Endothelial cell of umbilical vein (primary cell): Measurements from ENCODE around the gene VDR.

Source experiments
- CTCF ChIP-seq, 2 donors: IDR thresholded peaks; 1 replicate in 1 of 2; 2 replicates in 1 of 2; pipeline ENCODE4 v1.5.1; 2011; ENCODE audit warnings: low read length in 2 of 2, mild to moderate bottlenecking in 2 of 2, moderate library complexity in 2 of 2, control low read depth in 1 of 2, inconsistent platforms in 1 of 2, low read depth in 1 of 2; ENCODE audit not compliant: insufficient read depth in 1 of 2; ENCODE audit errors: extremely low read depth in 1 of 2
- POLR2AphosphoS5 ChIP-seq: IDR thresholded peaks from 2 replicates; pipeline ENCODE4 v1.6.1; 2012; ENCODE audit warnings: low read depth, mild to moderate bottlenecking, control low read depth, low read length, moderate library complexity; ENCODE audit not compliant: insufficient read depth

- TF ChIP-seq POLR2AphosphoS5 (no peak), CTCF (IDR thresholded peaks at IDR 0.05; ENCODE audit: extremely low read depth in 1 of 2, insufficient read depth in 1 of 2, low read depth in 1 of 2, low read length in 2 of 2) (no peak)
These were observed 12.0 kb downstream of the VDR start for GRCh38 chr12:47892819-47893218.
